NCI-H187 (cell line): ENCODE data around the gene CMSS1.
A peak's percentile ranks its signal among the peaks of the same experiment; 100 is the strongest.

Source experiments
- DNase-seq, 2 experiments: peaks; one replicate each; lab custom pipeline; 2025; lab: John Stamatoyannopoulos, UW

CMSS1 gene

GRCh38 chr3:99903869-99904268 is 86.2 kb downstream of the CMSS1 start:
- no peak for DNase-seq

GRCh38 chr3:99907959-99908544 is 90.4 kb downstream of the CMSS1 start:
- no peak for DNase-seq

GRCh38 chr3:99909714-99910495 is 92.2 kb downstream of the CMSS1 start:
- no peak for DNase-seq

DNA sequence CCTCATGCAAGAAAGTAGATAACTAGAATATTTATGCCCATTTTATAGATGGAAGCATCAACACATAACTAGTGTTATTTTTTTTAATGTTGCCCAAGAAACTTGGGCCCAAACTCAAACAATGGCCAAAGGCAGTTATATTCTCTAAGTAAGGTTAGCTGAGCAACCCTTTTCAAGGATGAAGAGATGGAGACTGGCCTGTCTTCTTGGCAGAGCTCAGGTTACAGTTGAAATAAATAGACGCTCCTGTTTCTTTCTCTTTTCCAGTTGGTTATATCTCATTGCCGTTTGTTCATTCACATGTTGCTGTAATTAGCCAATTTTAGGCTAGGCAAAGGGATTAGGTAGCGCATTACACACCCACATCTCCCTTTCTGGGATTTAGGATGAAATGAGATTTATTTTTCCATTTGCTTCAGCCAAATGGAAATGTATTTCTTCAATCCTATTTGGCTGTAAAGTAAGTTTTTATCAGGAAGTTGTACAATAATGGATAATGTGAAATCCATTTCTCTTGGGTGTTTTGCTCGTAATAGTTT is 93.2 kb downstream of the CMSS1 start:
- no peak for DNase-seq

- DNase-seq: peak in 1 of 2 experiments; percentile 8
Observed at GRCh38 chr3:99911433-99911832, 93.8 kb downstream of the CMSS1 start.

DNA sequence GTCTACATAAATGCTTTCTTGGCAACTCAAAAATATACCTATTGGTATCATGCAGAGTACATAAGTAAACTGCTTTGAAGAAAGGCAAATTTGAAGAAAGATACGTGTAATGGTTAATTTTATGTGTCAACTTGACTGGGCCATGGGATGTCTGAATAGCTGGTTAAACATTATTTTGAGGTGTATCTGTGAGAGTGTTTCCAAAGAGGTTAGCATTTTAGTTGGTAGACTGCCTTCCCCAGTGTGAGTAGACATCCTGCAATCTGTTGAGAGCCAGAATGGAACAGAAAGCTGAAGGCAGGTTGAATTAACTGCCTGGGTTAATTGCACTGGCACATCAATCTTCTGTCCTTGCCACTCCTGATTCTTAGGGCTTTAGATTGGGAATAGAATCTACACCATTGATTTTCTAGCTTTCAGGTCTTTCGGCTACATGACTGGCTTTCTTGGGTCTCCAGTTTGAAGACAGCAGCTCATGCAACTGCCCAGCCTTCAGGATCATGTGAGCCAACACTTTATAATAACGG is 98.3 kb downstream of the CMSS1 start:
- no peak for DNase-seq

DNA sequence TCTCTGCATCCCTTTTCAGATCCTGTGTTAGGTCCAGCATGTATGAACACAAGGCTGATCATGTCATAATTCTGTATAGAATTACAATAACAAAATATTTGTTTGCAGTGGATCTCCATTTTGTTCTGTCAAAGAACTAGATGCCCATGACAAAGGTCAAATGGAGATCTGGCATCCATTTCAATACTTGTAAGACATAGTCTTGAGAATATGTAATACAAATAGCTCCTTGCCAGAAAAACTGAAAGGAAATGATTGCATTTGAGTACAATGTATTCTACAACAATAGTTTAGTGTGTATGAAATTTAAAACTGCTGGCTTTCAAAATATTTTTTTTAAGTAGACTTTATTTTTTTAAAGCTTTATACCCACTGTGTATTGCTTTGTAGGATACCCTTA is 101.1 kb downstream of the CMSS1 start:
- no peak for DNase-seq

GRCh38 chr3:99919694-99920093 is 102.0 kb downstream of the CMSS1 start:
- DNase-seq: no peak

- no peak for DNase-seq
Observed at GRCh38 chr3:99920481-99921376, 103.1 kb downstream of the CMSS1 start.

DNA sequence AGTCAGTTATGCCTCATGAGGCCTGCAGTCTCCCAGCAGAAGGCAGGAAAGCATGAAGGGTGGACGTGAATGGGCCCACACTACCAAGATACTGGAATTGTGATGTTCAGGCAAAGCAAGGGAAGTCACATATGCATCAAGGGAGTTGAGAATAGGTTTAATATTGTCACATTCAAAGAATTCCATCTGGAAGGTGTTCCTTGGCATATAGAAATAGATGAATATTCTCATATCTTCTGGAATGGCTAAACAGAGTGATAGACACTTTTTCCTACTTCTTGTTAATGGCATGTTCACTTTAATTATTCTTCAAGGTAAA is 103.7 kb downstream of the CMSS1 start:
- no peak for DNase-seq

GRCh38 chr3:99921986-99922385 is 104.3 kb downstream of the CMSS1 start:
- no peak for DNase-seq

GRCh38 chr3:99923873-99924272 is 106.2 kb downstream of the CMSS1 start:
- DNase-seq: no peak

GRCh38 chr3:99925584-99926230 is 108.0 kb downstream of the CMSS1 start:
- no peak for DNase-seq

DNA sequence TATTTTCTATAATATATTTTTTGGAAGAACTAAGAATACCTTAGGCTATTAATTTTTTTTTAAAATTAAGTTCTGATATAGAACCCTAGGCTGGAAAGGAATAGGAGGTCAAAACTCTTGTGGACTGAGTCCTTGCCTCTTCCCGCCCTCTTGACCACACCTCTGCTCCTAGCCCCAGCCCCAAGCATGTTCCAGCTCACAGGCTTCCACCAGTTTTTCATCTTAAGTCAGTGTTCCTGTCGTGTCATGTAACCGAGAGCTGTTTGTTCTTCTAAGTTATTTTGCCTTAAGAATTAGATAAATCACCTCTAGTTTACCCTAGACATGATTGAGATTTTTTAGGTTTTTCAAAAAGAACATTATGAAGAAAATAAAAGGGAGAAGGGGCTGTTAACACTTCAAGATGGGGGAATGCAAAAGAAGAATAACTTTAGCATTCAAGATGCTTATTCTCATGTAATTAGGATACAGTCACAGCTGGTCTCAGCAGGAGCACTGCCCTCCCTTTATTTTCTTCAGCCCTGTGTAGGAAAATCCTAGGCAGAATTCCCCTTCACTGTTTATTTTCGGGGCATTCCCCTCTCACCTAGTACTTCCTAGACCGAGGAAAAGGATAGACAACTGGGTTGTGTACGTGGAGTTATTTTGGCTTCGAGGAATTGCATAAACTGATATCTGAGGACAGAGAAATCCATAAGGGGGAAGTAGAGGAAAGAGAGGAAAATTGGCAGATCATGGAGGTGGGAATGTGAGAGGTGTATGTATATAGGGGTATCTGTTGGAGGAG is 110.2 kb downstream of the CMSS1 start:
- DNase-seq: no peak

DNA sequence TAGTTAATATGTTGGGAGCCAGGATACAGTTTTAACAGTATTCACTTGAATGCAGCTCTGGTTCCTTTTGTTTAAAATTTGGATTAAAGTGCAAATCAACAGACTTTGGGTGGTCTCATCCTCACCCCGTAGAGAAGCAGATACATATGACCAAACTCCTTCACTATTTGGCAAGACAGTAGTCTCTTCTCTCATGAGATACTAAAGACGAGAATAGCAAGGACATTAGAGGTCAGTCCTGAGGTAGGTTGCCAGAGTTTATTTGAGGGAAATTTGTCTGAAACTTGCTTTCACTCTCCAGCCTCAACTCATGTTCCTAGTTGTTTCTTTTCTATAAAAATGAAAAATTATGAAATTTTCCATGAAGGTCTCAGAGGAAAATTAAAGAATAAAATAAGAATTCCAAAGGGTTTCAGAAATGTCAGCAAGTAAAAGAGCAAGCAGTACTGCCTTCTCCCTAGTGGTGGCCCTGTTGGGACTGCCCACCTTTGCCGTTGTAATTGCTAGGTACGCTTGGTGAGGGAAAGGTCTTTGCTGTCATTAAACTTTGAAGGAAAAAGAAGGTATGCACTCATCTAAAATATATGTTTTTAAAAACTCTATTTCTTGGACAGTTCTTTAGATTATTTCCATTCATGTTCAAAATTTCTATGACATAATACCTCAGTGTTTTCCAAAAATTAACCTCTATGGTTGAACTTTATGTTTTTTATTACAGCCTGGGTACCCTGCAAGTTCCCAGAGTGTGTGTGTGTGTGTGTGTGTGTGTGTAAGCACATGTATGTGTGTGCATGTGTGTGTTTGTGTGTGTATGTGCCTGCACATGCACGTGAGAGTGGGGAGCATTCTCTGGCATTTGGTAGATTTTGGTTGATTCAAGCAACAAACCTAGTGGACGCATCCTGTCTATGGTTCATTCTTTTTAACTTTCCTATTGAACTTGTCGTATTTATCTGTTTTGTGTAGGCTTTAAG is 111.4 kb downstream of the CMSS1 start:
- DNase-seq: no peak

GRCh38 chr3:99929745-99930139 is 112.1 kb downstream of the CMSS1 start:
- no peak for DNase-seq

GRCh38 chr3:99931059-99931458 is 113.4 kb downstream of the CMSS1 start:
- DNase-seq: no peak

GRCh38 chr3:99933971-99934750 is 116.5 kb downstream of the CMSS1 start:
- no peak for DNase-seq
